ENCODE measurements around the gene CGNL1. TPM values are rescaled to one million over a fixed set of nuclear protein-coding genes. Genes with fewer than 3 reads are reported as not detected.

CGNL1 gene
- polyA plus RNA-seq, 2 of the 4 experiments (the other 2 are of a cell fraction): 1.4 to 1.8 TPM

DNA sequence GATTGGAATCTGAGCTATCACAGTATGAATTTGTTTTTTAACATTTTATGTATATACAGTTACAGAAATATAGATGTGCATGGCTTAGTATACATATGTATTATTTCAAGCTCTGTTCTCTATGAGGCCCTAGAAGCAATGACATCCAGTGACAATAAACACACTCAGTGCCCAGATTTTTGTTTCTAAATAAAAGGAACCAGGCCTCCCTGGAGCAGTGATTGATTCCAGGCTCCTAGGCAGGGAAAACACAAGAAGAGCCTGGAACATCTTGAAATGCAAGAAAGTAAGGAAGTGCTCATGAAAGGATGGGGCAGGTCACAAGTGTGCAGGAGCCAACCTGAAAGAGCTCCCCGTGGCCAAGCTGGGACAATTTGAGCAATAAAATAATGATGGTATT lies 18.5 kb upstream of the CGNL1 start:
- CTCF ChIA-PET: interaction anchor here (1.3 to 10.3 kb wide), 3 partner anchors 16 to 191 kb away, joined by 3 to 111 read pairs (median 50); no protein-coding TSS in a partner anchor
- H3K9me3 ChIP-seq: no peaks in the 10 kb centered on the region

GRCh38 chr15:57358571-57358970 lies 17.7 kb upstream of the CGNL1 start:
- POLR2A ChIA-PET: no interaction called here
- FAIRE-seq (no peak), DNase-seq (ENCODE audit: low read depth in 1 of 2, low spot score in 1 of 2) (no peak), ATAC-seq (no peak)
- 90% methylated on average over 2 of the region's 2 CpGs for WGBS (ENCODE audit: missing lambda C conversion rate)
- TF ChIP-seq PBX3 (IDR thresholded peaks at IDR 0.05) (no peak), FOSB (CRISPR knock-in tag; IDR thresholded peaks at IDR 0.05) (no peak), ZNF302 (CRISPR knock-in tag; IDR thresholded peaks at IDR 0.05) (no peak), MAFK (IDR thresholded peaks at IDR 0.05; ENCODE audit: partially characterized antibody) (no peak), SREBF2 (IDR thresholded peaks at IDR 0.05) (no peak), HDAC2 (IDR thresholded peaks at IDR 0.05) (no peak), RFX5 (IDR thresholded peaks at IDR 0.05) (no peak), REST (IDR thresholded peaks at IDR 0.05) (no peak), HOXB13 (CRISPR knock-in tag; IDR thresholded peaks at IDR 0.05; ENCODE audit: low read depth) (no peak), ESRRA (IDR thresholded peaks at IDR 0.05; ENCODE audit: borderline replicate concordance, low read length) (no peak), MYC (IDR thresholded peaks at IDR 0.05; ENCODE audit: borderline replicate concordance, low read length) (no peak)
- TF ChIP-seq, protein P1, sequence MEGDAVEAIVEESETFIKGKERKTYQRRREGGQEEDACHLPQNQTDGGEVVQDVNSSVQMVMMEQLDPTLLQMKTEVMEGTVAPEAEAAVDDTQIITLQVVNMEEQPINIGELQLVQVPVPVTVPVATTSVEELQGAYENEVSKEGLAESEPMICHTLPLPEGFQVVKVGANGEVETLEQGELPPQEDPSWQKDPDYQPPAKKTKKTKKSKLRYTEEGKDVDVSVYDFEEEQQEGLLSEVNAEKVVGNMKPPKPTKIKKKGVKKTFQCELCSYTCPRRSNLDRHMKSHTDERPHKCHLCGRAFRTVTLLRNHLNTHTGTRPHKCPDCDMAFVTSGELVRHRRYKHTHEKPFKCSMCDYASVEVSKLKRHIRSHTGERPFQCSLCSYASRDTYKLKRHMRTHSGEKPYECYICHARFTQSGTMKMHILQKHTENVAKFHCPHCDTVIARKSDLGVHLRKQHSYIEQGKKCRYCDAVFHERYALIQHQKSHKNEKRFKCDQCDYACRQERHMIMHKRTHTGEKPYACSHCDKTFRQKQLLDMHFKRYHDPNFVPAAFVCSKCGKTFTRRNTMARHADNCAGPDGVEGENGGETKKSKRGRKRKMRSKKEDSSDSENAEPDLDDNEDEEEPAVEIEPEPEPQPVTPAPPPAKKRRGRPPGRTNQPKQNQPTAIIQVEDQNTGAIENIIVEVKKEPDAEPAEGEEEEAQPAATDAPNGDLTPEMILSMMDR (IDR thresholded peaks at IDR 0.05): no peak
- TF ChIP-seq, protein P2, sequence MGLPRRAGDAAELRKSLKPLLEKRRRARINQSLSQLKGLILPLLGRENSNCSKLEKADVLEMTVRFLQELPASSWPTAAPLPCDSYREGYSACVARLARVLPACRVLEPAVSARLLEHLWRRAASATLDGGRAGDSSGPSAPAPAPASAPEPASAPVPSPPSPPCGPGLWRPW (IDR thresholded peaks at IDR 0.05): no peak
- TF ChIP-seq, protein P3, sequence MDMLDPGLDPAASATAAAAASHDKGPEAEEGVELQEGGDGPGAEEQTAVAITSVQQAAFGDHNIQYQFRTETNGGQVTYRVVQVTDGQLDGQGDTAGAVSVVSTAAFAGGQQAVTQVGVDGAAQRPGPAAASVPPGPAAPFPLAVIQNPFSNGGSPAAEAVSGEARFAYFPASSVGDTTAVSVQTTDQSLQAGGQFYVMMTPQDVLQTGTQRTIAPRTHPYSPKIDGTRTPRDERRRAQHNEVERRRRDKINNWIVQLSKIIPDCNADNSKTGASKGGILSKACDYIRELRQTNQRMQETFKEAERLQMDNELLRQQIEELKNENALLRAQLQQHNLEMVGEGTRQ (IDR thresholded peaks at IDR 0.05): no peak
- no peaks in the 10 kb centered on the region for H3K9me3 ChIP-seq
- H3K27ac ChIP-seq: no peak overlapping the region
- H3K4me2 ChIP-seq: no peak overlapping the region
- no peaks in the 10 kb centered on the region for H3K4me1 ChIP-seq
- CTCF ChIA-PET: interaction anchor here (8.0 to 10.3 kb wide), 2 partner anchors 17 to 170 kb away, joined by 50 to 111 read pairs; no protein-coding TSS in a partner anchor
- H3K4me3 ChIP-seq: no peak overlapping the region

More for the DNA sequence above, 18.5 kb upstream of the CGNL1 start:
- Histone ChIP-seq H3K4me3 (no peak overlapping the region), H3K4me2 (no peak overlapping the region), H3K27ac (no peak overlapping the region), H3K4me1 (no peaks in the 10 kb centered on the region)
- 68% methylated on average over 1 of the region's 1 CpG for whole genome bisulfite sequencing (ENCODE audit: missing lambda C conversion rate)
- no peak for ATAC-seq
- DNase-seq (ENCODE audit: low read depth in 1 of 2, low spot score in 1 of 2): no peak
- POLR2A ChIA-PET: no interaction called here
- no peak for FAIRE-seq
- no peak for TF ChIP-seq BCL3 (IDR thresholded peaks at IDR 0.05)
- TF ChIP-seq RARB (CRISPR knock-in tag; IDR thresholded peaks at IDR 0.05): no peak
